ENCODE data around the gene SPTBN5.

DNA sequence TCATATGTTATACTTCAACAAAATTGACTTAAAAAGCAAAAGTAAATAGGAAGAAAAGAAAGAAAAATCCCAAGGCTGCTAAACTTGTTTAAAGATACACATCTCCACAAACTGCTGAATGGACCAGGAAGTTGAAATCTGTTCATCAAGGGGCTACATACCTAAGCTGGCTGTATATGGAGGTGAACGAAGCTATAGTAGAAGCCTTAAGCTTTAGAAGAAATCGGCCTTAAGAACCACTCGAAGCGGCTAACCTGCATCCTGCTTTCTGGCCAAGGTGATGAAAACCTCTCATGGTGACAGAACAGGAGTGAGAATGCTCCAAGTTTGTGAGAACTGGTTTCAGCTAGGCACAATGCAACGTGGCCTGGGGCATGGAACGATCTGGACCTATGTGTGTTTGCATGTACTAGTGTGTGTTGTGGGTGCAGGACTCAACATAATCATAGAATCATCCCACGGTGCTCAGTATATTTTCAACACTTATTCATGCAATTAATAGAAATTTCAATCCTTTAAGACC, 31.3 kb upstream of the SPTBN5 start:
- TF ChIP-seq, protein P1, sequence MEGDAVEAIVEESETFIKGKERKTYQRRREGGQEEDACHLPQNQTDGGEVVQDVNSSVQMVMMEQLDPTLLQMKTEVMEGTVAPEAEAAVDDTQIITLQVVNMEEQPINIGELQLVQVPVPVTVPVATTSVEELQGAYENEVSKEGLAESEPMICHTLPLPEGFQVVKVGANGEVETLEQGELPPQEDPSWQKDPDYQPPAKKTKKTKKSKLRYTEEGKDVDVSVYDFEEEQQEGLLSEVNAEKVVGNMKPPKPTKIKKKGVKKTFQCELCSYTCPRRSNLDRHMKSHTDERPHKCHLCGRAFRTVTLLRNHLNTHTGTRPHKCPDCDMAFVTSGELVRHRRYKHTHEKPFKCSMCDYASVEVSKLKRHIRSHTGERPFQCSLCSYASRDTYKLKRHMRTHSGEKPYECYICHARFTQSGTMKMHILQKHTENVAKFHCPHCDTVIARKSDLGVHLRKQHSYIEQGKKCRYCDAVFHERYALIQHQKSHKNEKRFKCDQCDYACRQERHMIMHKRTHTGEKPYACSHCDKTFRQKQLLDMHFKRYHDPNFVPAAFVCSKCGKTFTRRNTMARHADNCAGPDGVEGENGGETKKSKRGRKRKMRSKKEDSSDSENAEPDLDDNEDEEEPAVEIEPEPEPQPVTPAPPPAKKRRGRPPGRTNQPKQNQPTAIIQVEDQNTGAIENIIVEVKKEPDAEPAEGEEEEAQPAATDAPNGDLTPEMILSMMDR (conservative IDR thresholded peaks at IDR 0.05; ENCODE audit: low read length), result no peak
- TF ChIP-seq EZH2phosphoT487 (IDR thresholded peaks at IDR 0.05; ENCODE audit: borderline replicate concordance, low read depth, low read length), result no peak
